Activated T-cell treated with anti-CD3 and anti-CD28 coated beads for 48 hours (primary cell): ENCODE data around the gene TBL1X.

Source experiments
- DNase-seq: peaks from one replicate; pipeline ENCODE4 v3.0.0-alpha.2; 2020; ENCODE audit warnings: low read depth

Gene TBL1X

GRCh38 chrX:9628779-9629493, 164.1 kb downstream of the TBL1X start:
- DNase-seq = no peak

- no peak for DNase-seq
These were observed 169.7 kb downstream of the TBL1X start for GRCh38 chrX:9634551-9634950.

DNA sequence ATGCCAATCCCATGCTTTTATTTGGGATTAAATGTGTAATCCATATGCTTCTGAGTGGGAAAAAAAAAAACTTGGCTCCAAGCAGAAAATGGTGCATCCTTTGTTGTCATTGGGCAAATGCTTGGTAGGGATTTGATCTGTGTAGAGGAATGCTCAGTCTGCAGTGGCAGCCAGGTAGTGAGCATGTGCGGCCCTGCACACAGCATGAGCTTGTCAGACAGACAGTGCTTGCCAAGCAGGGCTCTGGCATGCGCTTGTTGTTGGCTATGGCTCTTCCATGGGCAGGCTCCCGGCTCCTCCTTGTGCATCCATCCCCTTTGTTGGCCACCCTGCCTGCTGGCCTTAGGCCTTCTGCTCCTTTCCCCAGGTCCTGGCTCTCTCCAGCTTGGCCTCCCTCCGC, 170.5 kb downstream of the TBL1X start:
- no peak for DNase-seq

- DNase-seq = no peak
These were observed 170.9 kb downstream of the TBL1X start for GRCh38 chrX:9635803-9636202.

DNA sequence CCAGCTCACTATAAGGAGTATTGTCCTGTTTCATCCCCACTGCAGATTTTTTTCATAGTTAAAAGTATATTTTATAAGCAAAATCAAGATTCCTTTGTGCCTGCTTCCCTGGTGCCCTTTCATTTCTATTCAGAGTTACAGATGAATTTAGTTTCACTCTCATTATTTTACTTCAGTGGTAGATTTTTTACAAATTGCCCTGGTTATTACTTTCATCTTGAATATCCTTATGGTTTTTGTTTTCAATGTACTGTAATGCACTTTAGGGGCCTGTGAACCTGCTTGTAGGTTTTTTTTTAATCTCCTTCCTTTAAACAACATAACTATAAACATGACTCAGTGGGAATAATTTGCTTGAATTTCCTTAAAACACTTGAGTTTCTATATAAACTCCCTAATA, 174.0 kb downstream of the TBL1X start:
- DNase-seq = no peak

DNA sequence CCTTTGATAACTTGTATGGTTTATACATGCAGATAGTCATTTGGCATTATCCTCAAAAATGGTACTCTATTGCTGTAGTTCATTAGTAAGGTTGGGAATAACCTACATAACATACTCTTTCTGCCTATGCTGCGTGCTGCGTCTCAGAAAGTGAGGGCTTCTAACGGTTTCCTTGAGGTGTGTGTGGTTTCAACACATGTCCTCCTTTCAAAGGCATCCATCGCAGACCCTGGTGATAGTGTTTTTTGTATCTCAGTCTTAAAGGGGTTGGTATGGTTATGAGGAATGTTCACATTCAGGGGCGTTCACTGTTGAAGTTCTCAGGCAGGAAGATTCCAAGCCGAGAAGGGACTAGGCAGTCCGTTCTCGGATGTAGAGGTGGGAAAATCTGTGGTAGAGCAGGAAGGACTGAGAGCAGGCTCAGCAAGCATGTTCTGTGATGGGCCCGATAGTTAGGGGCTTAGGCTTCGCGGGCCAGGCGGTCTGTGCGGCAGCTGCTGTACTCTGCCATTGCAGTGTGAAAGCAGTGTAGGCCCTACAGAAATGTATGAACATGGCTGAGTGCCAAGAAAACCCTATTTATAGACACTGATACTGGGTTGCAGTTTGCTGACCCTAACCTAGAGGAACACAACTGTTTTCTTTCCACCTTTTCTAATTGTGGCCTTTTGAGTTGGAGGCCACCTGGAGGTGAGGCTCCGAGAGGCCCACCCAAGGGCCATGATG, 177.6 kb downstream of the TBL1X start:
- DNase-seq = no peak

DNA sequence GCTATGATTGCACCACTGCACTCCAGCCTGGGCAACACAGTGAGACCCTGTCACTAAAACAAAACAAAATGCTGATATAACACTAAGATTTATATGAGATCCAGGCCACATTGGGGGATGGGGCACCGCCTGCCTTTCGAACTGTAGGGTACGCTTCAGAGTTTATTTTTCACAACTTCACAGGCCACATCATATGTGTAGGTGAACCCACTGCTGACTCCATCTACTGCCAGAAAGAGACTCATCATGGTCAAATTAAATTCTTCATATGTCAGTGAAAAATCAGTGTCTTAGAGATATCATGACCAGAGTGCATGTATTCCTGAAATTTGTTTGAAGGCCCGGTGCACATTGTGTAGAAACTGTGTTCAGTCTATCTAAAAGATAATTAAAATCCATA, 178.9 kb downstream of the TBL1X start:
- no peak for DNase-seq

DNA sequence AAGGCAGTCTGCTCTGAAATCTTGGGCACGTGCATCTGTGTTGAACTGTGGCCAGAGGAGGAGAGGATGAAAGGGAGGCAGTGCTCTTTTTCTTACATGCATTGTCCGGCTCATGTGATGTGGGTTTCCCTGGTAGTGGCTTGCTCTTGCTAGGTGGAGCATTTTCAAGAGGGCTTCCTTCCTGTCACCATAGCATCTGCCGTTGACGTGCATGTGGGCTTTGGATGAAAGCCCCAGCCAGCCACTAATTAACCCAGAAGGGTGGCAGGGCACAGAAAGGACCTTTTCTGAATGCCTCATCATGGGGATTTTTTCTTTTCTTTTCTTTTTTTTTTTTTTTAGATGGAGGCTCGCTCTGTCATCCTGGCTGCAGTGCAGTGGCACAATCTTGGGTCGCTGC, 179.5 kb downstream of the TBL1X start:
- DNase-seq = peak; percentile 14

DNA sequence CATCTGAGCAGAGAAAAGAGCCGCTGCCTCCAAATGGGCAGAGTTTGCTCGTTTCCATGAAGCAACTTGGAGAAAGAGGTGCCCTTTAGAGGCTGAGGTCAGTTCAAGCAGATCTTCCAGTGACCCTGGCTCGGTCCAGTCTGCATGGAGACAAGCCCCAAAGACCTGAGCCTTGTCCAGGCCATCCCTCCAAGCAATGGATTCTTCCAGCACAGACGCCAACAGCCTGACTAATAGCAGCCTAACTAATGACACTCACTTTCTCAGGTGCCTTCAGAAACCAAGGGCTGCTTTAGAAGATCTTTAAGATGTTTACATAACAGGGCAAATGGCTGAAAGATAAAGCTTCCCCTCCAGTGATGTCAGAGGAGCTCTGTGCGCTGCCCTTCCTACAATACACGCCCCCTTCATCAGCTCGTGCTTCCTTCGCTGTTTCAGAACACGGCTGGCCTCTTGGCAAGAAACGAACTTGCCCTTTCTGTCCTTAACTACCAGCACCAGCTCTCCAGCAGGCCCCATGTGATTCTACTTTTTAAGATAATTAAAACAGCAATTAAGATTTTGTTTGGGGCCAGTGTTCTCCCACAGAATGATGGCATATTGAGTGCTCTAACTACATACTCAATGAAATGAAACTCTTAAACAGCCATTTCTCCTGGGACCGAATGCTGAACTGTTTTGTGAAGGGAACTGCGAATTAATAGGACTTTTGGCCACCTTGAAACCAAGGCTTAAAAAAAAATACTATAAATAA, 181.8 kb downstream of the TBL1X start:
- DNase-seq = no peak

DNA sequence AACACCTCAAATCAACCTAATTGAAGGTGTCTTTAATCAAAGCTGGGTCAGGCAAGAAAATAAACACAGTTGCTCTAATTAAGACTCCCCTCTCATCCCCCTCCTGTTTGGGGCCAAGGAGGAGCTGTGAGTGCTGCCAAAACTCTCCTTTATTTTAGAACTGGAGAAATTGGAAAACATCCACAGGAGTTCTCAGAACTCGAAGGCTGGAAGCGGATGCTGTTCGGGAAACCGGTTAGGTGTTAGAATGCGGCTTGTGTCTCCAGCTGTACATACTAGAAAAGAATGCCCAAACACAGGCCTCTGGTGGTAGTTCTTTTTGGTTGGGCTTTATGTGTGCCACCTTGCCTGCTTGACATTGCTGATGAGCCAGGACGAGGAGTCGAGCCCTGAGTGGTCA, 182.6 kb downstream of the TBL1X start:
- DNase-seq = no peak

GRCh38 chrX:9650091-9650490, 185.2 kb downstream of the TBL1X start:
- DNase-seq = no peak

DNA sequence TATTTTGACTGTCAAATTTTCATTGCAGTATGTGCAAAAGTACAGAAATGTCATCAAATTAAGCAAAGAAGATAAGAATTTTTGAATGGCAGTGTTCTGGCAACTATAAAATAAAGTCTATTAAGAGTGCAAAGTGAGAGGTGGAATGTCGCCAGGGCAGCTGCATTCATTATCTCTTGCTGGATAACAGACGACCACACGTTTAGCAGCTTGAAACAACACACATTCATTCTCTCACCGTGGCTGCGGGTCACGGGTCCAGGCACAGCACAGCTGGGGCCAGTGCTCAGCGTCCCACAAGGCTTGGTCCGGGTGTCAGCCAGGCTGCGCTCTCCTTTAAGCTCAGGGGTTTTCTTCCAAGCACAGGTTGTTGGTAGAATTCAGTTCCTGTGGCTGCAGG, 186.9 kb downstream of the TBL1X start:
- DNase-seq = no peak

- DNase-seq = no peak
These were observed 190.1 kb downstream of the TBL1X start for GRCh38 chrX:9654929-9655328.

DNA sequence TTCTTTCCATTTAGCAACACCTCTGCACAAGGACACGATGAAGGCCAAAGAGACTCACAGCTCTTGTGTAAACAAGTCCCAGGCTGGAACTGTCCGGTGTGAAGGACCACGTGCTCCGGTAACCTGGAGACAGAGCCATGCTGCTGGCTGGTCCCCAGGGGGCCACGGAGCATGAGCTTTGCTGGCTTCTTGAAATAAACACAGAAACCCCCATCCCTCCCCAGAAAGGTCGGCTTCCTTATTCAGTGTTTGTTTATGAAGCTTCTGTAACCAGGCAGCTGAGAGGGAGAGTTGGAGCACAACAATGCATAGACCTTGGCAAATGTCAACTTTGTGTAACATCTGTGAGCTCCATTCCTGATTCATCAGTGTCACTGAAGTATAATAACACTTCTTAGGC, 191.4 kb downstream of the TBL1X start:
- DNase-seq = no peak

GRCh38 chrX:9656871-9657270, 192.0 kb downstream of the TBL1X start:
- DNase-seq = no peak

DNA sequence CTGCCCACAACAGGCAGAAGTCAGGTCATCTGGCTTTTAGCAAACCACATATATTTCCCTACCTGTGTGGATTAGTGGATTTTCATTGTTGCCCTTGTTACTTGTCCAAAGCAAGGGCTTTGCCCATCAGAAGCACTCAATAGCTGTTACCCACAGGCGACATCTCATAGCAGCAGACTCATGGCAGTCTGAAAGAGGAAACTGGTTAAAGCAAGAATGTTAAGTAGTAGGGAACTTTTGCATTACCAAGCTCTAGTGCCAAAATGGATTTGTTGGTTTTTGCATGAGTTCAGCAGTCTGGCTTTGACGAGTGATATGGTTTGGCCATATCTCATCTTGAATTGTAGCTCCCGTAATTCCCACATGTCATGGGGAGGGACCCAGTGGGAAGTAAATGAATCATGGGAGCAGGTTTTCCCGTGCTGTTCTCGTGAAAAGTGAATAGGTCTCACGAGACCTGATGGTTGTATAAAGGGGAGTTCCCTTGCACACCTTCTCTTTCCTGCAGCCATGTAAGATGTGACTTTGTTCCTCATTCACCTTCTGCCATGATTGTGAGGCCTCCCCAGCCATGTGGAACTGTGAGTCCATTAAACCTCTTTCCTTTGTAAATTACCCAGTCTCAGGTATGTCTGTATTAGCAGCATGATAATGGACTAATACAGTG, 192.9 kb downstream of the TBL1X start:
- no peak for DNase-seq

DNA sequence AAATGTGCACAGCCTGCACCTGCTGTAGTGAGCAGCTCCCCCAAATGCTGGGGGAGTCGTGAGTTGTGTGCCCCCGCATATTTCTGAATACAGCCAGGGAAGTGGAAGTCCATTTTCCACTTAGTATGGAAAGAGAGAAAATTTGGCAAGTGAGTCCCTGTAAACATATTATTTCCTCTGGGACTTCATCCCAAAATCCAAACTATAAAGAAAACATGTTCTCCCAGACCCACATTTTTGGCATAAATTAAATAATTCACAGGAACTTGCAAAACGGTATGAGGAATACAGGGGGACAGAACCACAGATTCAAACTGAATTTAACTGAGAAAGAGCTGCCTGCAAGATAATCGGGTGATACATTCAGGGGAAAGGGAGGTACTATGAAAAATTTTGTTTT, 193.6 kb downstream of the TBL1X start:
- DNase-seq = no peak

DNA sequence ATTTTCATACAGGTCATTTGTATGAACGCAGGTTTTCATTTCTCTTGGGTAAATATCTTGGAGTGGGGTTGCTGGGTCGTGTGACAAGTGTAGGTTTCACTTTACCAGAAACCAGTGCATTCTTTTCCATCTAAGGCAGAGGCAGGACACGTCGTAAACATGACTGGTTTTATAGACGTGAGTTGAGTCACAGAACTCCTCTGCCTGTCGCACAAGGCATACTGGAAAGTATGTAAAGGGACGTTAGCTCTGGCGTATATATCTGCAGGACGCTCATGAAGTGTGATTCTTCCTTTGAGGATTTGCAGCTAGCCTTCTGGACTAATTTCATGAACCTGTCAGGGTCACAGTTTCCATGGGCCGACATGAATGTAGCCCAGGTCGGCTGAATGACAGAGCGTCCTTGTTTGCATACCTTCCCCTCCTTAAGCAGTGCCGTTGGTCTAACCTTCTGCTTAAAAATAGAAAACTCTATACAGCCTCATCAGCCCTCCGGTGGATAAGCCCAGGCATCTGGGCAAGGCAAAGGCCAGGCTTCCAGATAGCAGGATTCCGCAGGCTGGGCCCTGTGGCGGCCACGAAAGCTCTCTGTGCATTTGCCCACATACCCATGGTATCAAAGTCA, 194.8 kb downstream of the TBL1X start:
- no peak for DNase-seq

DNA sequence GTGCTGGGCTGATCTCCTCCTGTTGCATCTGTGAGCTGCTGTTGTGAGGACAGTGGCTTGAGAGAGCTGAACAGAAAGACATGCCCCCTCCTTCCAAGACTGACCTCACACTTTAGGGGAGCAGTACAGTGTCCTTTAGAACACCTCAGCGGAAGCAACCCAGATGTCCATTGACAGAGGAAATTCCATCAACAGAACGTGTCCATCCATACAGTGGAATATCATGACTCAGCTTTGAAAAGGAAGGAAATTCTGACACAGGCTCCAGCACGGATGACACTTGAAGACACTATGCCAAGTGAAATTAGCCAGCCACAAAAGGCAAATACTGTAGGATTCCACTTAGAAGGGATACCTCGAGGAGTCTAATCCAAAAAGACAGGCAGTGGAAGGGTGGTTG, 197.3 kb downstream of the TBL1X start:
- no peak for DNase-seq

DNA sequence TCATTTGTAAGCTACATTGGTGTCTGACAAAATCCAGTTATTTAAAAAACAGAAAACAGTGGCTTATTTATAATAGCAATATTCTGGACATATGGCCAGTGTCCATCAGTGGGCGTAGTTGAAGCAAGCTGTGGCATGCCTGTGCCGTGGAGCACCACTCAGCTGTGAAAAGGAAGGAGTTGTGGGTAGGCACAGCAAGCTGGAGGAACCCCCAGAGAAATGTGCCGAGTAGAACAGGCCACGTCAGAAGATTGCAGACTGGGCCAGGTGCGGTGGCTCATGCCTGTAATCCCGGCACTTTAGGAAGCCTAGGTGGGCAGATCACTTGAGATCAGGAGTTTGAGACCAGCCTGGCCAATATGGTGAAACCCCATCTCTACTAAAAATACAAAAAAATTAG, 198.4 kb downstream of the TBL1X start:
- DNase-seq = no peak

- DNase-seq = no peak
These were observed 199.4 kb downstream of the TBL1X start for GRCh38 chrX:9664224-9664623.

DNA sequence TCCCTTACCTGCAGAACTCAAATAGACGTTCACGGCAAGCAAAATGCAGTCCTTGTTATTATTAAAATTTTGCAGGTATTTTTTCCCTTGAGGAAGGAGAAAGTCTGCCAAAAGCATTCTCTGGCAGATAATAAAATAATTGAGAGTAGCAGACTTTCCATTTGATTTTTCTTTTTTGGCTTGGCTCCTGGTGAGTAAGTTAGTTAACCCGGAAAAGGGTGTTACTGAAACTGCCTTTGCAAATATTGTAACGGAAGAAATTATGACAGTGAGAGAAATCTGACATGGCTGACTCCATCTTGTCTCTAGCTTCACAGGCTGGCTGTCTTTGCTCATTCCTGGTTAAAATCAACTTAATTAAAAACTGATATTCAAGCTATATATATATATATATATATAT, 200.3 kb downstream of the TBL1X start:
- no peak for DNase-seq
